WERI-Rb-1 (cell line): ENCODE data around the gene NOL4L.

Experiments
- DNase-seq: peaks from one replicate; pipeline ENCODE4 v3.0.0-alpha.2; 2020
- H3K27ac ChIP-seq: fragments of 250-450 bp; sonication (Bioruptor Pico); 2 replicates; pipeline ENCODE4 v1.5.1; 2020; ENCODE audit warnings: mild to moderate bottlenecking, moderate library complexity
- H3K27me3 ChIP-seq: fragments of 250-450 bp; sonication (Bioruptor Pico); 2 replicates; pipeline ENCODE4 v1.5.1; 2021; ENCODE audit warnings: mild to moderate bottlenecking, low read depth, moderate library complexity; ENCODE audit not compliant: insufficient read depth, severe bottlenecking
- H3K36me3 ChIP-seq: fragments of 250-450 bp; sonication (Bioruptor Pico); 2 replicates; pipeline ENCODE4 v1.5.1; 2020; ENCODE audit warnings: mild to moderate bottlenecking, moderate library complexity
- H3K4me3 ChIP-seq: 2 replicates; pipeline ENCODE4 v1.5.1; 2011; ENCODE audit warnings: low read depth, mild to moderate bottlenecking, control low read depth, low read length
- H3K9me3 ChIP-seq: fragments of 250-450 bp; sonication (Bioruptor Pico); 2 replicates; pipeline ENCODE4 v1.5.1; 2021; ENCODE audit warnings: mild to moderate bottlenecking, moderate library complexity; ENCODE audit not compliant: severe bottlenecking
- TF ChIP-seq, protein P1 (sequence below): IDR thresholded peaks from 2 replicates; pipeline ENCODE4 v1.5.1; 2011; ENCODE audit warnings: low read depth, mild to moderate bottlenecking, control low read depth, inconsistent platforms, low read length

NOL4L gene

DNA sequence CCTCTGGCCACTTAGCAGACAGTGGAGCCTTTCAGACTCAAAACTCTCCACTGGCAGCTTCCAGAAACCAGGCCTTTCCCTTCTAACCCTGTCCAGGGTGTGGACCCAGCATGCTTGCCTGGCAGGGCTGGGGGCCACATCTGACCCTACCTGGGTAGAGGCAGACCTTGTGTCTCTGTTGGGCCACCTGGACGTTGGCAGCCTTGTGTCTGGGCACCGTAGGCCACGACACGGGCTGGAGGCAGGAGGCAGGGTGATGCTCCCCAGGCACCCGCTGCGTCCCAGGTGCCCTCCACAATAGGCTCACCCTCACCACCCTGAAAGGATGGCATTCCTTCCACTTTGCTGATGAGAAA lies 67.6 kb downstream of the NOL4L start:
- no peaks in the 10 kb centered on the region for H3K27me3 ChIP-seq
- TF ChIP-seq, protein P1, sequence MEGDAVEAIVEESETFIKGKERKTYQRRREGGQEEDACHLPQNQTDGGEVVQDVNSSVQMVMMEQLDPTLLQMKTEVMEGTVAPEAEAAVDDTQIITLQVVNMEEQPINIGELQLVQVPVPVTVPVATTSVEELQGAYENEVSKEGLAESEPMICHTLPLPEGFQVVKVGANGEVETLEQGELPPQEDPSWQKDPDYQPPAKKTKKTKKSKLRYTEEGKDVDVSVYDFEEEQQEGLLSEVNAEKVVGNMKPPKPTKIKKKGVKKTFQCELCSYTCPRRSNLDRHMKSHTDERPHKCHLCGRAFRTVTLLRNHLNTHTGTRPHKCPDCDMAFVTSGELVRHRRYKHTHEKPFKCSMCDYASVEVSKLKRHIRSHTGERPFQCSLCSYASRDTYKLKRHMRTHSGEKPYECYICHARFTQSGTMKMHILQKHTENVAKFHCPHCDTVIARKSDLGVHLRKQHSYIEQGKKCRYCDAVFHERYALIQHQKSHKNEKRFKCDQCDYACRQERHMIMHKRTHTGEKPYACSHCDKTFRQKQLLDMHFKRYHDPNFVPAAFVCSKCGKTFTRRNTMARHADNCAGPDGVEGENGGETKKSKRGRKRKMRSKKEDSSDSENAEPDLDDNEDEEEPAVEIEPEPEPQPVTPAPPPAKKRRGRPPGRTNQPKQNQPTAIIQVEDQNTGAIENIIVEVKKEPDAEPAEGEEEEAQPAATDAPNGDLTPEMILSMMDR, result no peak
- H3K36me3 ChIP-seq, result peaks cover 50% of the 10 kb centered on the region
- no peaks in the 10 kb centered on the region for H3K9me3 ChIP-seq
- no peak overlapping the region for H3K4me3 ChIP-seq
- H3K27ac ChIP-seq, result no peak overlapping the region
- DNase-seq, result no peak

- Histone ChIP-seq H3K27me3 (no peaks in the 10 kb centered on the region), H3K36me3 (peaks cover 44% of the 10 kb centered on the region), H3K4me3 (no peak overlapping the region), H3K9me3 (no peaks in the 10 kb centered on the region), H3K27ac (no peak overlapping the region)
- TF ChIP-seq, protein P1, result no peak
- DNase-seq, result no peak
Observed at GRCh38 chr20:32516583-32517517, 68.3 kb downstream of the NOL4L start.

DNA sequence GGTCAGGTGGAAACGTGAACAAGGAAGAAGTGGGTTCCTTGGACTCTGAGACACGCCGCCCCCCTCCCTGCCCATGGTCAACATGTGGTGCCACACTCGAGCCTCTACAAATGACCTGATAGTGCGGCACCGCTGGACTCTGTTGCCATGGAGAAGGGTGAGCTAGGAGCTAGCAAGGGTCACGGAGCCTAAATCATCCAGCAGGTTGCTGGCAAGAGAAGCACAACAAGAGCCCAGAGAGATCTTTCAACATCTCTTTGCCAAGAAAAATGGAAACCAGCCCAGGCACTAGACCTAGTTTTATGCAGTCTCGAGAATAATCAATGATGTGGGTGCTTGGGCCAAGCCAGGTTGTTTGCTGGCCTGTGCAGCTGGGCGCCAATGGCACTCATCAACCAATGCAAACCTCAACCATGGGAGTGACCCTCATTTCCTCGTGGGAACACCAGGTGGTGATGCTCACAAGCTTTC lies 69.5 kb downstream of the NOL4L start:
- no peaks in the 10 kb centered on the region for H3K9me3 ChIP-seq
- TF ChIP-seq, protein P1, result no peak
- no peak for DNase-seq
- no peaks in the 10 kb centered on the region for H3K27me3 ChIP-seq
- H3K36me3 ChIP-seq, result peaks cover 37% of the 10 kb centered on the region
- no peak overlapping the region for H3K27ac ChIP-seq
- H3K4me3 ChIP-seq, result no peak overlapping the region

DNA sequence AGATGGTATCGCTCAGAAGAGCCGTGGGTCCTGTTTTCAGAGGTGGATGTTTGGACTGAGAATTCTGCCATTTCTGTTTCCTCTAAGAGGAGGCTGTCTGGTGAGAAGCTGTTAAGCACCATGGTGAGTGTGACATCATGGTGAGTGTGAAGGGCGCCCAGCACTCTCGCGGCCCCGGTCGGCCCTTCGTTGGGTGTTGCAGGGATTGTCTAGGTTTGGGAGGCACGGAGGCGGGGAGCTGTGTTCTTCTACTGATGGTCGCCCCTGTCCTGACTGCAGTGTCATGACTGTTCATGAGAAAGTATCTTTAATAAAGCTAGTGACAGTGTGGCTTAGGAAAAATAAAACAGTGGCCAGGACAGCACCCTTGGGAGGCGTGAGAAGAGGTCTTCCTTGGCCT lies 70.4 kb downstream of the NOL4L start:
- peaks cover 32% of the 10 kb centered on the region for H3K36me3 ChIP-seq
- DNase-seq, result no peak
- no peak overlapping the region for H3K27ac ChIP-seq
- no peak overlapping the region for H3K4me3 ChIP-seq
- H3K9me3 ChIP-seq, result no peaks in the 10 kb centered on the region
- H3K27me3 ChIP-seq, result no peaks in the 10 kb centered on the region
- TF ChIP-seq, protein P1, result no peak

- no peaks in the 10 kb centered on the region for H3K27me3 ChIP-seq
- peaks cover 20% of the 10 kb centered on the region for H3K36me3 ChIP-seq
- no peak overlapping the region for H3K4me3 ChIP-seq
- TF ChIP-seq, protein P1, result no peak
- H3K27ac ChIP-seq, result no peak overlapping the region
- no peaks in the 10 kb centered on the region for H3K9me3 ChIP-seq
- DNase-seq, result no peak
Observed at GRCh38 chr20:32513031-32513866, 71.9 kb downstream of the NOL4L start.
